Stimulated activated CD8-positive, alpha-beta memory T cell treated with anti-CD3 and anti-CD28 coated beads, Interleukin-4, amount 100 ng/mL, for 24 hours (primary cell): ENCODE results near the gene NELL1.

Source experiments
- DNase-seq: peaks from one replicate; pipeline ENCODE4 v3.0.0-alpha.2; 2020; ENCODE audit warnings: low read depth

Gene NELL1

DNA sequence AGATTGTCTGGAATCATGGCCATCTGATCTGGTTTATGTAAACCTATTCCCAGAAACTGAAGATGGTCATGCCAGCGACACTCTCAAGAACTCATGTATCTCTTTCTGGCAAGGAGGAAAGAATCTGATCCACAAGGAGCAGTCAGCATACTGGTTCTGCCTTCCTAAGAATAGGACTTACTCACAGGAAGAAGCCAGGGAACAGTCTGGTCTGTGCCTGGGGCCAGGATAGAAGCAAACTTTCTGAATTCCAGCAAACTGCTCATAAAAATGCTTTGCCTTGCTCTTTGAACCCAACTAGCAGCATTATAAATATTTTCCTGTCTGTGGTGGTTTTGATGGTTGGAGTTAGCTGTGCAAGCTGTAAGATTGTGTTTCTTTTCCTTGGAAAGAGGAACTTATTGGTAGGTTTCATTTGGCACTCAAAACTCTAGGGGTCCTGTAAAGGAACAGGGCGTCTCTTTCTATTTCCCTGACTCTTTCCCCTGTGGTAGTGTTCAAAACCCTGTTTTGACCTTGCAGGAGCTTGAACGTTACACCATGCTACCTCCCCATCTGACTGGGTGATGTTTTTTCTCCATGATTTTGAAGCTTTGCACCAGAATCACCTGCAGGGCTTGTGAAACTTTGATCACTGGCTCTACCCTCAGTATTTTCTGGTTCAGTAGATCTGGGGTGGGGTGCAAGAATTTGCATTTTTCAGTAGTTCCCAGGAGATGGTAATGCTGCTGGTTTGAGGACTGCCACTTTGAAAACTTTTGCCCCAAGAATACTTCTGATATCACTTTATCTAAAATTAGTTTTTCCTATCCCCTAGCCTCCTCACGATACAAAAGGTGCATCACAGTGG, 895.7 kb downstream of the NELL1 start:
- no peak for DNase-seq

- DNase-seq: no peak
Measured at GRCh38 chr11:21566521-21567117, 897.2 kb downstream of the NELL1 start.

DNA sequence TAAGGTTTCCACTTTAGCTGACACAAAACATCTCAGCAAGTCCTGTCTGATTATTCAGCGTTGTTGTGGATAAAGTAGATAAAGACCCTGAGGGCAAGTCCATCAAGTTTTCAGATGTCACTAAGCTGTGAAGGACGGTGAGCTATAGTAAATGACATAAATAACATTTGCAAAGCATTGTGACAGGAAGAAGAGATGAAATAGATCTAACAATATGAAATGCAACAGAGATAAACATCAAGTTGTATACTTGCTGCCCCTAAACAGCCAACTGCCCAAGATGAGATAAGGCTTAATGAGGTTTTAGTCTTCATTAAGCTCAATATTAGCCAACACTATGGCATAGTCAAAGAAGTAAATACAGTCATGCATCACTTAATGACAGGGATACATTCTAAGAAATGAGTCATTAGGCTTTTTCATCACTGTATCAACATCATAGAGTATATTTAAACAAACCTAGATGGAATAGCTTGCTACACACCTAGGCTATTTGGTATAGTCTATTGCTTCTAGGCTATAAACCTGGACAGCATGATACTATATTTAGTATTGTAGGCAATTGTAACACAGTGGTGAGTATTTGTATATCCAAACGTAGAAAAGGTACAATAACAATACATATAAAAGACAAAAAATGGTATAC, 898.4 kb downstream of the NELL1 start:
- DNase-seq: no peak

DNA sequence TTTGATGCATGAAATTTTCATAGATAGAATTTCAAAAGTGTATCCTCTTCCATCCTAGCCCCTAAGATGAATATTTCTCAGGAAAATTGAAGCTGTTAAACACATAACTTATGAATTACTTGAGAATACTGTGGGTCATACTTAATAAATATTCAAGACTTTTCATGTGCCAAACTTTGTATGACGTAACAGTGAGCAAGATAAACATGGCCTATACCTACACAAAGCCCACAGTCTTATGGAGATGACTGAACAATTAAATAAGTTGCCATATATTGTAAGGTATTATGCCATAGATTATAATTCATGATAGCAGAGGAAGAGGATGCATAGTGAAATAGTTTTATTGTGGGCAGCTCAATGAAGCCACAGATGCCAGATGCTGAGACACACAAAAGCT, 902.8 kb downstream of the NELL1 start:
- no peak for DNase-seq

- no peak for DNase-seq
Measured at GRCh38 chr11:21582791-21583190, 913.4 kb downstream of the NELL1 start.

DNA sequence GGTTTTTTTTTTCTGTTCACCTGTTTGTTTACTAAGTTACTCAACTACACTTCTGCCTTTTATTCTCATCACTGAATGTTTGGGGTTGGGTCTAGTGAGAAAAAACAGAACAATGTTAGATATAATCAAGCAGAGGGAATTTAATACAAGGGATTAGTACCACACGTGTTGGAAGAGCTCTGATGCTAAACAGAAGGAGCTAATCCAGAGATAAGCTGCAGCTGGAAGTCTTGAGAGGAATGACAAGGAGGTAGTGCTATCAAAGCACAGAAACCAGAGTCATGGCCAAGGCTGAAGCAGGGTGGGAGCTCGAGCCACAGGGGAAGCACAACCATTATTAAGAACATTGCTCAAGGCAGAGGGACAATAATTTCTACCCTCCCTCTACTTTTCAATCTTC, 919.4 kb downstream of the NELL1 start:
- DNase-seq: no peak

GRCh38 chr11:21602699-21603098, 933.3 kb downstream of the NELL1 start:
- no peak for DNase-seq

DNA sequence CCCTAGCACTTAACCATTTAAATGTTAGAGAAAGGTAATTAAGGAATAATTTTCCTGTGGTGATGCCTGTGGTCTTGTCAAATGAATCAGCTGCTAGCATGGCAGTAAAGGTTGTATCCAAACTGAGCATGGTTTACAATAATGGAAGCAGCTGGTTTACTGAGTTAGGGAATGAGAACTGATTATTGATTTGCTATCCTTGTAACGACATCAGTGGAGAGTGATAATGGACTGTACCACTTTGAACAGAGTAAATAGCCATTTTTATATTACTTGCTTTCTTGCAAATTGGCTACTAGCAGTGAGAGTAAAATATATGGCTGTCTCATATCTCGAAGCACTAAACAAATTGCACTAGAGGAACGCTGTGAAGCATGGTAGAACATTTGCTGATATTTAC, 934.5 kb downstream of the NELL1 start:
- no peak for DNase-seq

DNA sequence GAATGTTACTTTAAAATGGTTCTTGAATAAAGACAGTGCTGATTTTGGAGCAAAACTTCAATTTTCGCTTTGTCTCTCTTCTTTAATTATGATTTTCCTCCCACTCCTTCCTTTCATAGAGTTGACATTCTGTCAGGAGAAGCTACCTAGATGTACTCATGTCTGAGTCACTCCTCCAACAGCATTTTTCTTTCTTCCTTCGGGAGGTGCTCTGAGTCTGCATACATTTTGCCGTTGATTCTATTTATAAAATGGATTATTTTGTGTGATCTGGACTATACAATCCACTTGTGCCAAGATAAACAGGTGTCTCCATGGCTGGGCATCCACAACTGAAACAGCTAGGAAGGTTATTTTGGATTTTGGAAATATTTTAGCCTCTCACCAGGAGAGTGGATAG, 935.2 kb downstream of the NELL1 start:
- no peak for DNase-seq

- DNase-seq: no peak
Measured at GRCh38 chr11:21612326-21612725, 942.9 kb downstream of the NELL1 start.

- DNase-seq: no peak
Measured at GRCh38 chr11:21614961-21615360, 945.6 kb downstream of the NELL1 start.

- no peak for DNase-seq
Measured at GRCh38 chr11:21615955-21616371, 946.6 kb downstream of the NELL1 start.

DNA sequence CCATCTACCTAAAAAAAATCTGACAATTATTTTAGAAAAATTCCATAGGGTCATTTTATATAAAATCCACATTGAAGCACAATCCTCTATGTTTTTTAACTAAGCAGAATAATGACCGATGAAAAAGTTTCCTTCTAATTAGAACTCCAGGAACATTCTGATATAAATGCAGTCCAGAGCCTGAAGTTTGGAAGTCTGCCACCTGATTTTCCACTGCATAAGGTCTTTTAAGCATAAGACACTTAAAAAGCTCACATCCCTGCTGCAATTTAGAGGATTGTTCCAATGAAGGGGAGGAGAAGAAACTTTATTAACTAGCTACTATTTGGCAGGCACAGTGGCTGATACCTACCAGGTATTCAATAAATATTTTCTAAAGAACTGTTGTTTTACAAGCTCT, 953.2 kb downstream of the NELL1 start:
- DNase-seq: no peak

DNA sequence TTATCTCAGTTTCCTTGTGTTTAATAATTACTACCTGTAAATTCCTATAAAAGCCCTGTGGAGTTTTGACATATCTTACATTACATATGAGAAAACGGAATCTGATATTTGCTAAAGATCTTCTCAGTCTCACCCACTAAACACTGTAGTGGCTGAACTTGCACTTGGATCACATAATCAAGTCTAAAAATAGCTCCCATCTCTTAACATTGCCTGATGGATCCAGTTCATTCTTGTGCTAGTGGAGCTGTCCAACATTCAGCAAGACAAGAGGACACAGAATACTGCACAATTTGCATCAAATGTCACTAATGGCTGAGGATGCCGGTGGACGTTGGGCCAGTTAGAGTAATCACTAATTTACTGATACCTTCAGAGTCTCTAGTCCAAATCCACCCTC, 953.6 kb downstream of the NELL1 start:
- DNase-seq: no peak
